Measurements from ENCODE around the gene PRKCD. TPM values are rescaled to one million over a fixed set of nuclear protein-coding genes. Genes with fewer than 3 reads are reported as not detected.

The PRKCD gene
- total RNA-seq, 1 experiment from 2014 or later, result 30.9 TPM

GRCh38 chr3:53216723-53217122 is 55.7 kb downstream of the PRKCD start:
- H3K36me3 Mint-ChIP-seq (ENCODE audit: insufficient read depth, unreplicated experiment), result peaks cover 16% of the 10 kb centered on the region
- no peak overlapping the region for H3K27ac Mint-ChIP-seq (ENCODE audit: unreplicated experiment)
- no peaks in the 10 kb centered on the region for H3K4me1 ChIP-seq
- no peak overlapping the region for H3K4me3 ChIP-seq (ENCODE audit: low read depth, low read length)
- intact Hi-C loops (cut with micrococcal nuclease; ENCODE audit: unreplicated experiment), result no loop called here
- CTCF ChIA-PET, result no interaction called here
- no peaks in the 10 kb centered on the region for H3K9me3 ChIP-seq
- no peaks in the 10 kb centered on the region for H3K27me3 ChIP-seq (replicated peaks; ENCODE audit: control insufficient read depth, insufficient read depth, low read length)
- no peak for TF ChIP-seq CTCF (IDR thresholded peaks at IDR 0.05; ENCODE audit: insufficient read depth in 1 of 2, low read depth in 1 of 2, low read length in 1 of 2, severe bottlenecking in 1 of 2, unreplicated experiment in 1 of 2)
- no peaks in the 10 kb centered on the region for H3K36me3 ChIP-seq (ENCODE audit: control insufficient read depth, insufficient read depth, low read length)
- peaks cover 2% of the 10 kb centered on the region for H3K27me3 Mint-ChIP-seq (ENCODE audit: insufficient read depth, unreplicated experiment)
- DNase-seq, result peak in 1 of 2 experiments; percentile 4
- POLR2A ChIA-PET, result no interaction called here
- no TSS peak for BruUV-seq (replicated peaks)
- H3K4me1 Mint-ChIP-seq (ENCODE audit: low read depth, unreplicated experiment), result no peaks in the 10 kb centered on the region
- H3K4me3 Mint-ChIP-seq (ENCODE audit: unreplicated experiment), result no peak overlapping the region
- H3K9me3 Mint-ChIP-seq (ENCODE audit: unreplicated experiment), result no peaks in the 10 kb centered on the region

GRCh38 chr3:53217175-53217574 is 56.2 kb downstream of the PRKCD start:
- no peaks in the 10 kb centered on the region for H3K4me1 ChIP-seq
- BruUV-seq (replicated peaks), result no TSS peak
- ChIA-PET POLR2A (no interaction called here), CTCF (no interaction called here)
- peak in 1 of 2 experiments; percentile 16 for DNase-seq
- no peak overlapping the region for H3K4me3 ChIP-seq (ENCODE audit: low read depth, low read length)
- no peaks in the 10 kb centered on the region for H3K9me3 ChIP-seq
- H3K27me3 ChIP-seq (replicated peaks; ENCODE audit: control insufficient read depth, insufficient read depth, low read length), result no peaks in the 10 kb centered on the region
- intact Hi-C loops (cut with micrococcal nuclease; ENCODE audit: unreplicated experiment), result no loop called here
- TF ChIP-seq CTCF (IDR thresholded peaks at IDR 0.05; ENCODE audit: insufficient read depth in 1 of 2, low read depth in 1 of 2, low read length in 1 of 2, severe bottlenecking in 1 of 2, unreplicated experiment in 1 of 2), result no peak
- Mint-ChIP-seq H3K4me3 (ENCODE audit: unreplicated experiment) (no peak overlapping the region), H3K27ac (ENCODE audit: unreplicated experiment) (no peak overlapping the region), H3K4me1 (ENCODE audit: low read depth, unreplicated experiment) (no peaks in the 10 kb centered on the region), H3K36me3 (ENCODE audit: insufficient read depth, unreplicated experiment) (peaks cover 20% of the 10 kb centered on the region), H3K9me3 (ENCODE audit: unreplicated experiment) (no peaks in the 10 kb centered on the region), H3K27me3 (ENCODE audit: insufficient read depth, unreplicated experiment) (peaks cover 2% of the 10 kb centered on the region)
- no peaks in the 10 kb centered on the region for H3K36me3 ChIP-seq (ENCODE audit: control insufficient read depth, insufficient read depth, low read length)

GRCh38 chr3:53218131-53218530 is 57.1 kb downstream of the PRKCD start:
- ChIA-PET POLR2A (no interaction called here), CTCF (no interaction called here)
- Mint-ChIP-seq H3K27ac (ENCODE audit: unreplicated experiment) (no peak overlapping the region), H3K27me3 (ENCODE audit: insufficient read depth, unreplicated experiment) (peaks cover 2% of the 10 kb centered on the region), H3K36me3 (ENCODE audit: insufficient read depth, unreplicated experiment) (peaks cover 28% of the 10 kb centered on the region), H3K4me1 (ENCODE audit: low read depth, unreplicated experiment) (no peaks in the 10 kb centered on the region), H3K4me3 (ENCODE audit: unreplicated experiment) (no peak overlapping the region), H3K9me3 (ENCODE audit: unreplicated experiment) (no peaks in the 10 kb centered on the region)
- BruUV-seq (replicated peaks), result no TSS peak
- no peak for TF ChIP-seq CTCF (IDR thresholded peaks at IDR 0.05; ENCODE audit: insufficient read depth in 1 of 2, low read depth in 1 of 2, low read length in 1 of 2, severe bottlenecking in 1 of 2, unreplicated experiment in 1 of 2)
- Histone ChIP-seq H3K4me1 (no peaks in the 10 kb centered on the region), H3K27me3 (replicated peaks; ENCODE audit: control insufficient read depth, insufficient read depth, low read length) (no peaks in the 10 kb centered on the region), H3K9me3 (no peaks in the 10 kb centered on the region), H3K36me3 (ENCODE audit: control insufficient read depth, insufficient read depth, low read length) (no peaks in the 10 kb centered on the region), H3K4me3 (ENCODE audit: low read depth, low read length) (no peak overlapping the region)
- intact Hi-C loops (cut with micrococcal nuclease; ENCODE audit: unreplicated experiment), result no loop called here
- DNase-seq, result peak in 1 of 2 experiments; percentile 19

Data from Caco-2 (cell line).